Measurements from ENCODE around the gene ZBTB8OS. TPM values are rescaled to one million over a fixed set of nuclear protein-coding genes. Genes with fewer than 3 reads are reported as not detected.

The ZBTB8OS gene
- total and polyA plus RNA-seq, 2 of the 8 experiments (the other 6 are each of a cell fraction or from before 2014, with no cell fraction given) = 68.0 to 74.2 TPM

- TF ChIP-seq CHD7 (IDR thresholded peaks at IDR 0.05; ENCODE audit: insufficient replicate concordance, low read length) (no peak), CHD2 (IDR thresholded peaks at IDR 0.05; ENCODE audit: low read length) (no peak), JUND (IDR thresholded peaks at IDR 0.05; ENCODE audit: low read length) (no peak), CTBP2 (IDR thresholded peaks at IDR 0.05; ENCODE audit: borderline replicate concordance, insufficient read depth, insufficient read length, low read length) (no peak), EP300 (IDR thresholded peaks at IDR 0.05; ENCODE audit: borderline replicate concordance in 1 of 2, low read depth in 2 of 2, low read length in 2 of 2) (no peak), POLR2AphosphoS5 (IDR thresholded peaks at IDR 0.05; ENCODE audit: low read depth, low read length) (no peak)
These were observed 44.5 kb downstream of the ZBTB8OS start (continued) for GRCh38 chr1:32605711-32606424.

Data from H1 (cell line).